Fibroblast of the aortic adventitia (primary cell): ENCODE measurements around the gene DDX43. TPM values are rescaled to one million over a fixed set of nuclear protein-coding genes. Genes with fewer than 3 reads are reported as not detected.
"Not testable (repeated sequence)": the region's sequence is repeated elsewhere in the genome, so short reads cannot be mapped to it uniquely, and the experiment has no call there.

Experiments
- DNase-seq: peaks from one replicate; pipeline ENCODE4 v3.0.0-alpha.2; 2010; ENCODE audit warnings: low read depth
- H3K4me3 ChIP-seq: 2 replicates; pipeline ENCODE4 v1.5.1; 2011; ENCODE audit warnings: low read depth, mild to moderate bottlenecking, control low read depth, low read length, moderate library complexity
- total RNA-seq: library from RNA; depleted of rRNA; stranded (reverse); fragments of >200 nt; gene quantifications from 2 replicates; pipeline ENCODE4 v1.2.3, GENCODE V29; 2012; ENCODE audit warnings: low replicate concordance
- TF ChIP-seq, protein P1 (sequence below): IDR thresholded peaks from 2 replicates; pipeline ENCODE4 v1.5.1; 2011; ENCODE audit warnings: mild to moderate bottlenecking, low read length, control low read depth, inconsistent platforms; ENCODE audit not compliant: insufficient read depth

Gene DDX43
- total RNA-seq, 1 donor = 0.99 TPM

- DNase-seq = no peak
- H3K4me3 ChIP-seq = no peak overlapping the region
- TF ChIP-seq, protein P1, sequence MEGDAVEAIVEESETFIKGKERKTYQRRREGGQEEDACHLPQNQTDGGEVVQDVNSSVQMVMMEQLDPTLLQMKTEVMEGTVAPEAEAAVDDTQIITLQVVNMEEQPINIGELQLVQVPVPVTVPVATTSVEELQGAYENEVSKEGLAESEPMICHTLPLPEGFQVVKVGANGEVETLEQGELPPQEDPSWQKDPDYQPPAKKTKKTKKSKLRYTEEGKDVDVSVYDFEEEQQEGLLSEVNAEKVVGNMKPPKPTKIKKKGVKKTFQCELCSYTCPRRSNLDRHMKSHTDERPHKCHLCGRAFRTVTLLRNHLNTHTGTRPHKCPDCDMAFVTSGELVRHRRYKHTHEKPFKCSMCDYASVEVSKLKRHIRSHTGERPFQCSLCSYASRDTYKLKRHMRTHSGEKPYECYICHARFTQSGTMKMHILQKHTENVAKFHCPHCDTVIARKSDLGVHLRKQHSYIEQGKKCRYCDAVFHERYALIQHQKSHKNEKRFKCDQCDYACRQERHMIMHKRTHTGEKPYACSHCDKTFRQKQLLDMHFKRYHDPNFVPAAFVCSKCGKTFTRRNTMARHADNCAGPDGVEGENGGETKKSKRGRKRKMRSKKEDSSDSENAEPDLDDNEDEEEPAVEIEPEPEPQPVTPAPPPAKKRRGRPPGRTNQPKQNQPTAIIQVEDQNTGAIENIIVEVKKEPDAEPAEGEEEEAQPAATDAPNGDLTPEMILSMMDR = no peak
Measured at GRCh38 chr6:73371984-73372383, 22.6 kb upstream of the DDX43 start.

DNA sequence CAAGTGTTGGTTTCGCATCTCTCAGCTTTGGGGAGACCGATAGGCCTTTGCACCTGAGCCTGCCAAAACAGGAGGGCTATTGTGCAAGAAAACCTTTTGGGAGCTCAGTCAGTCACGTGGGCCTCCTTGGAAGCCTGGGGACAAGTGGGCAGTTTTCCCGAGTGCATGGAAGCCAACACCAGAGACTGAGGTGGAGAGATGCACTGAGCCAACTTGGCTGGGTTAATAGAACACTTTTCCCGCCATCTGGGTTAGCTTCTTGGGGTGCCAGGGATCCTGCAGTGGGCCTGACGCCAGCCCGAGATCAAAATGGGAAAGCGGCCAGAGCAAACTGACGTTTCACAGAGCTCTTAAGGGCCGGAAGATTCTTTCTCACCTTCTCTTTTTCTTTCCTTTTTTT, 22.1 kb upstream of the DDX43 start:
- TF ChIP-seq, protein P1 = no peak
- no peak overlapping the region for H3K4me3 ChIP-seq
- DNase-seq = no peak

GRCh38 chr6:73375216-73375615, 19.4 kb upstream of the DDX43 start:
- no peak for DNase-seq
- no peak overlapping the region for H3K4me3 ChIP-seq
- TF ChIP-seq, protein P1 = no peak

DNA sequence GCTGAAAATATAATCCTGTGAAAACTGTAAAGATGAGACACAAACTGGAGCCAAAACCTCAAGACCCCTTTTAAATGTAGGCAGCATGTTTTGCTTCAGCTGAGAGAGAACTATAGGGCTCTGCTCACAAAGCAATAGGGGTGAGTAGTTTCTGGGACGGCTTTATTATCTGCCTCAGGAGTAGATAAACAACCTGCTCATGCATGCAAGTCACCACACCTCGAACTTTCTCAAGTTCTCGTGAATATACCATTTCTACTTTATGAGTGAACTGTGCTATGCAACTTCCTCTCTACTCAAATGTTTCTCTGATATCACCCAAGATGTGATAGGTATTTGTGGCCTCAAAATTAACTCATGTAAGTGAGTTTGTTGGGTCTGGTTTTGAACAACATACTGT, 17.4 kb upstream of the DDX43 start:
- TF ChIP-seq, protein P1 = no peak
- no peak overlapping the region for H3K4me3 ChIP-seq
- DNase-seq = no peak

- not testable (repeated sequence) for DNase-seq, H3K4me3 ChIP-seq
Measured at GRCh38 chr6:73381531-73381930, 13.1 kb upstream of the DDX43 start.

GRCh38 chr6:73382462-73383113, 12.0 kb upstream of the DDX43 start:
- DNase-seq = no peak
- TF ChIP-seq, protein P1 = no peak
- no peak overlapping the region for H3K4me3 ChIP-seq

DNA sequence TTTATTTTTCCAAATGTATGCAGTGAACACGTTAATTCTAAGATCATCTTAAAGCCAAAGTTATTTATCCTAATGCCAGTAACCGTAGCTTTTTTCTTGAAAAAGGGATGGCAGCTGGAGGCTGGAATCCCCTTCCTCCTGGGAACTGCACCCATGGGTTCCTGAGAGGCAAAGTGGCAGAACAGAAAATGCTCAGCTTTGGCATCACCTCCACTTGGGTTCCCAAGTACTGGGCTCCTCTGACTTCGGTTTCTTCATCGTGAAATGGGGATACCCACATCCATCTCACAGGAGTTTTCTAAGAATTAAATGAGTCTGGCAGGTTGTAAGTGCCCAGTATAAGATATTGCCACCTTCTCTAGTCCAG, 6.2 kb upstream of the DDX43 start:
- H3K4me3 ChIP-seq = peak overlapping the region; percentile 66
- no peak for DNase-seq
- TF ChIP-seq, protein P1 = no peak
